ENCODE measurements around the gene INTS4. TPM values are rescaled to one million over a fixed set of nuclear protein-coding genes. Genes with fewer than 3 reads are reported as not detected.
"Not testable (repeated sequence)": the region's sequence is repeated elsewhere in the genome, so short reads cannot be mapped to it uniquely, and the experiment has no call there.

INTS4 gene
- total RNA-seq, 4 donors from 2014 or later: 31.9 to 53.8 (median 43.7) TPM

DNA sequence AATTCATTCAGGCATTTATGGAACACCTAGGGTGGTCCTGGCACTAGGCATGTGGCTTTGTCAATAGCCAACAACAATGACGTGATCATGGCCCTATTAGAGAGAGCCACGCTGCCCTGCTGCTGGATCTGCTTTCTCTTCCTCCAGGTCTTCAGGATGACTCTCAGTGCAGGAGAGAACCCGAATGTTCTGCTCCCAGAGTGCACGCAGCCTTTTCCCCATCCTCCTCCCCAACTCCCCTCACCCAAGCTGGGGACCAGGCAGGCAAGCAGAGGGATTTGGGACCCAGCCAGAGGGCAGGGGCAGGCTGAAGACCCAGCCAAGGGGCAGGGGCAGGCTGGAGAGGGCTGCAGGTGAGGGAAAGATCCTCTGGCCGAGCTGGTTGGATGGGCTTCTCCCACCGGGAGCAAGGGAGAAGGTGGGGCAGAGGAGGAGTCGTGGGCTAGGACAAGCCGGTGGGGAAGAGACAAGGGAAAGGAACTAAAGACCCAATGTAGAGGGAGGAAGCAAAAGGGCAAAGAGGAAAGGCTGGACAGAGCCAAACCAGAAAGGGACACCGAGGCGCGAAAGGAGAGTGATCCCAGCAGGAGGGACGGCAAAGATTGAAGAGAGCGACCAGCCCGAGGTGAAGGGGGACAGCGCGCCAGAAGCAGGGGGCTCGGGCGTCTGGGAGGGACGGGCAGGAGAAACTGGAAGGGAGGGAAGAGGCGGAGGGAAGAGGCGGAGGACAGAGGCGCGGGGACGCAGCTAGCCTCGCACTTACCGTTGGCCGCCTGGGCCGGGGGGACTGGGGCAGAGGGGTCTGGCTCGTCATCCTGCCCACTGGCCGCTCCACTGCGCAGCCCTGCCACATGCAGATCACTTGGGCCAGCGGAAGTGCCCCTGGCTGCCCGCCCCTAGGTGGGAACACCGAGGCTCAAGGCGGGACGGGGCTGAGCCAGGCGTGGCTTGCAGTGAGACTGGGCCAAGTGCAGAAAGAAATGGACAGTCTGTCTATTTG is 28.2 kb upstream of the INTS4 start, which contains the start of gene KCTD14:
Gene KCTD14, minus strand, starts transcription at position 880 of the 1,000 bp plus-strand sequence. Its CDS starts 27 bp downstream, at position 853.
- Histone ChIP-seq H3K27me3 (no peaks in the 10 kb centered on the region), H3K4me1 (peaks cover 9 to 26% of the 10 kb centered on the region in 2 donors), H3K27ac (peak within 1 kb of the TSS; percentile 68 to 86 (median 86)), H3K4me3 (replicated peaks in 1 of 3) (peak within 1 kb of the TSS in 2 of 3 donors; percentile 29 to 43), H3K9me3 (no peaks in the 10 kb centered on the region), H3K36me3 (no peaks in the 10 kb centered on the region)
- peak in 1 of 6 experiments; percentile 15 for TF ChIP-seq CTCF (IDR thresholded peaks at IDR 0.05)
- peak; percentile 42 to 81 for TF ChIP-seq POLR2A (IDR thresholded peaks at IDR 0.05)
- intact Hi-C loops (cut with DNase I): no loop called here
- WGBS, 2 donors: 2 to 7% methylated on average over 27 to 31 of the region's 37 CpGs
- DNase-seq: peak; percentile 90 to 91

GRCh38 chr11:78021611-78022010 is 27.1 kb upstream of the INTS4 start:
- Histone ChIP-seq H3K36me3 (no peaks in the 10 kb centered on the region), H3K9me3 (no peaks in the 10 kb centered on the region), H3K27me3 (no peaks in the 10 kb centered on the region), H3K27ac (peak overlapping the region; percentile 68 to 86 (median 86)), H3K4me3 (replicated peaks in 1 of 3) (no peak overlapping the region), H3K4me1 (peaks cover 9 to 26% of the 10 kb centered on the region in 2 donors)
- WGBS, 2 donors: 50 to 54% methylated on average over 6 of the region's 6 CpGs
- no peak for TF ChIP-seq CTCF (IDR thresholded peaks at IDR 0.05)
- TF ChIP-seq POLR2A (IDR thresholded peaks at IDR 0.05): no peak
- peak; percentile 39 to 46 for DNase-seq
- intact Hi-C loops (cut with DNase I): no loop called here

- intact Hi-C loops (cut with DNase I): no loop called here
- peak overlapping the region in 1 of 3 donors; percentile 28 for H3K27ac ChIP-seq
- peaks cover 9 to 26% of the 10 kb centered on the region in 2 donors for H3K4me1 ChIP-seq
- H3K27me3 ChIP-seq: no peaks in the 10 kb centered on the region
- peaks cover 0 to 2% of the 10 kb centered on the region in 2 donors for H3K36me3 ChIP-seq
- no peaks in the 10 kb centered on the region for H3K9me3 ChIP-seq
- DNase-seq: no peak
- no peak overlapping the region for H3K4me3 ChIP-seq (replicated peaks in 1 of 3)
- WGBS, 2 donors: 12 to 28% methylated on average over 3 of the region's 3 CpGs
- no peak for TF ChIP-seq CTCF (IDR thresholded peaks at IDR 0.05)
- no peak for TF ChIP-seq POLR2A (IDR thresholded peaks at IDR 0.05)
Measured at GRCh38 chr11:78020246-78020645, 25.8 kb upstream of the INTS4 start.

- H3K4me3 ChIP-seq (replicated peaks in 1 of 3): no peak overlapping the region
- H3K36me3 ChIP-seq: peaks cover 0 to 2% of the 10 kb centered on the region in 2 donors
- no peaks in the 10 kb centered on the region for H3K9me3 ChIP-seq
- H3K27me3 ChIP-seq: no peaks in the 10 kb centered on the region
- TF ChIP-seq POLR2A (IDR thresholded peaks at IDR 0.05) (no peak), CTCF (IDR thresholded peaks at IDR 0.05) (no peak)
- WGBS, 2 donors: 54 to 58% methylated on average over 4 of the region's 4 CpGs
- intact Hi-C loops (cut with DNase I): no loop called here
- peaks cover 9 to 26% of the 10 kb centered on the region in 2 donors for H3K4me1 ChIP-seq
- DNase-seq: no peak
- H3K27ac ChIP-seq: no peak overlapping the region
Measured at GRCh38 chr11:78019808-78020207, 25.3 kb upstream of the INTS4 start.

GRCh38 chr11:78015878-78016277 is 21.4 kb upstream of the INTS4 start:
- H3K9me3 ChIP-seq: no peaks in the 10 kb centered on the region
- peaks cover 0 to 2% of the 10 kb centered on the region in 2 donors for H3K36me3 ChIP-seq
- H3K4me3 ChIP-seq (replicated peaks in 1 of 3): no peak overlapping the region
- intact Hi-C loops (cut with DNase I): no loop called here
- TF ChIP-seq CTCF (IDR thresholded peaks at IDR 0.05) (no peak), POLR2A (IDR thresholded peaks at IDR 0.05) (no peak)
- H3K4me1 ChIP-seq: peaks cover 0 to 10% of the 10 kb centered on the region in 2 donors
- H3K27me3 ChIP-seq: no peaks in the 10 kb centered on the region
- 88 to 92% methylated on average over 1 of the region's 1 CpG for WGBS, 2 donors
- DNase-seq: no peak
- no peak overlapping the region for H3K27ac ChIP-seq

DNA sequence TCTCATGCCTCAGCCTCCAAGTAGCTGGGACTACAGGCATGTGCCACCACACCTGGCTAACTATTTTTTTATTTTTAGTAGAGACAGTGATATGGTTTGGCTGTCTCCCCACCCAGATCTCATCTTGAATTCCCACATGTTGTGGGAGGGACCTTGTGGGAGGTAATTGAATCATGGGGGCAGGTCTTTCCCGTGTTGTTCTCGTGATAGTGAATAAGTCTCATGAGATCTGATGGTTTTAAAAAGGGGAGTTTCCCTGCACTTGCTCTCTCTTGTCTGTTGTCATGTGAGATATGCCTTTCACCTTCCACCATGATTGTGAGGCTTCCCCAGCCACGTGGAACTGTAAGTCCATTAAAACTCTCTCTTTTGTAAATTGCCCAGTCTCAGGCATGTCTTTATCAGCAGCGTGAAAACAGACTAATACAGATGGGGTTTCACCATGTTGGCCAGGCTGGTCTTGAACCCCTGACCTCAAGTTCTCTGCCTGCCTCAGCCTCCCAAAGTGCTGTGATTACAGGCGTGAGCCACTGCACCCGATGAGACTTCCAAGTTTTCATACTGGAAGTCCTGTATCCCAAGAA is 20.6 kb upstream of the INTS4 start:
- H3K27ac ChIP-seq; H3K4me3 ChIP-seq (replicated peaks in 1 of 3); H3K36me3 ChIP-seq; intact Hi-C loops (cut with DNase I); H3K27me3 ChIP-seq; DNase-seq; H3K4me1 ChIP-seq; H3K9me3 ChIP-seq: not testable (repeated sequence)
- WGBS, 2 donors: 70 to 87% methylated on average over 6 of the region's 6 CpGs

Measured in thyroid gland (tissue), 4 donors.